Fibroblast of villous mesenchyme (primary cell): ENCODE measurements around the gene GLG1. TPM values are rescaled to one million over a fixed set of nuclear protein-coding genes. Genes with fewer than 3 reads are reported as not detected.
A peak's percentile ranks its signal among the peaks of the same experiment; 100 is the strongest.
"Not testable (repeated sequence)": the region's sequence is repeated elsewhere in the genome, so short reads cannot be mapped to it uniquely, and the experiment has no call there.

Experiments used
- DNase-seq: peaks from one replicate; pipeline ENCODE4 v3.0.0-alpha.2; 2010; ENCODE audit warnings: low read depth
- H3K4me3 ChIP-seq: 2 replicates; pipeline ENCODE4 v1.5.1; 2011; ENCODE audit warnings: low read depth, mild to moderate bottlenecking, low read length
- total RNA-seq: library from RNA; depleted of rRNA; stranded (reverse); fragments of >200 nt; gene quantifications from 2 replicates; pipeline ENCODE4 v1.2.3, GENCODE V29; 2012
- TF ChIP-seq, protein P1 (sequence below): IDR thresholded peaks from 2 replicates; pipeline ENCODE4 v1.5.1; 2012; ENCODE audit warnings: low read depth, mild to moderate bottlenecking, low read length; ENCODE audit not compliant: insufficient read depth

Gene GLG1
- total RNA-seq, 1 donor, result 158 TPM

DNA sequence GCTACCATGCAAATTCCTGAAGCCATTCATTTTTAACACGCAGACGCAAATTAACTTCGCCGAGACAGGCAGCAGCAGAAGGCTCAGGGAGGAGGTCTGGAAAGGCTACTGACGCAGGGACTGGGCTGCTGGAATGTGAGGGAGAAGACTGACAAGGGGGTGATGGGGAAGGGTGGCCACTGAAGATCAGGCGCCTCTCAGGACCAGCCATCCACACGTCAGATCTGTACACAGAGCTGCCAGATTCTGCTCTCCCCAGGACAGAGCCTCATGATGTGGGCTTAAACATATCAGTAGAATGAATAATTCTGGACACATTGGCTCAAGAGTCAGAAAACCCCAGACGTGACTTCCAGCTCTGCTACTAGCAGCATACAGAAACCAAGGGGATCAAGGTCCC lies 160.0 kb downstream of the GLG1 start:
- DNase-seq, result no peak
- TF ChIP-seq, protein P1, sequence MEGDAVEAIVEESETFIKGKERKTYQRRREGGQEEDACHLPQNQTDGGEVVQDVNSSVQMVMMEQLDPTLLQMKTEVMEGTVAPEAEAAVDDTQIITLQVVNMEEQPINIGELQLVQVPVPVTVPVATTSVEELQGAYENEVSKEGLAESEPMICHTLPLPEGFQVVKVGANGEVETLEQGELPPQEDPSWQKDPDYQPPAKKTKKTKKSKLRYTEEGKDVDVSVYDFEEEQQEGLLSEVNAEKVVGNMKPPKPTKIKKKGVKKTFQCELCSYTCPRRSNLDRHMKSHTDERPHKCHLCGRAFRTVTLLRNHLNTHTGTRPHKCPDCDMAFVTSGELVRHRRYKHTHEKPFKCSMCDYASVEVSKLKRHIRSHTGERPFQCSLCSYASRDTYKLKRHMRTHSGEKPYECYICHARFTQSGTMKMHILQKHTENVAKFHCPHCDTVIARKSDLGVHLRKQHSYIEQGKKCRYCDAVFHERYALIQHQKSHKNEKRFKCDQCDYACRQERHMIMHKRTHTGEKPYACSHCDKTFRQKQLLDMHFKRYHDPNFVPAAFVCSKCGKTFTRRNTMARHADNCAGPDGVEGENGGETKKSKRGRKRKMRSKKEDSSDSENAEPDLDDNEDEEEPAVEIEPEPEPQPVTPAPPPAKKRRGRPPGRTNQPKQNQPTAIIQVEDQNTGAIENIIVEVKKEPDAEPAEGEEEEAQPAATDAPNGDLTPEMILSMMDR, result no peak
- H3K4me3 ChIP-seq, result no peak overlapping the region

DNA sequence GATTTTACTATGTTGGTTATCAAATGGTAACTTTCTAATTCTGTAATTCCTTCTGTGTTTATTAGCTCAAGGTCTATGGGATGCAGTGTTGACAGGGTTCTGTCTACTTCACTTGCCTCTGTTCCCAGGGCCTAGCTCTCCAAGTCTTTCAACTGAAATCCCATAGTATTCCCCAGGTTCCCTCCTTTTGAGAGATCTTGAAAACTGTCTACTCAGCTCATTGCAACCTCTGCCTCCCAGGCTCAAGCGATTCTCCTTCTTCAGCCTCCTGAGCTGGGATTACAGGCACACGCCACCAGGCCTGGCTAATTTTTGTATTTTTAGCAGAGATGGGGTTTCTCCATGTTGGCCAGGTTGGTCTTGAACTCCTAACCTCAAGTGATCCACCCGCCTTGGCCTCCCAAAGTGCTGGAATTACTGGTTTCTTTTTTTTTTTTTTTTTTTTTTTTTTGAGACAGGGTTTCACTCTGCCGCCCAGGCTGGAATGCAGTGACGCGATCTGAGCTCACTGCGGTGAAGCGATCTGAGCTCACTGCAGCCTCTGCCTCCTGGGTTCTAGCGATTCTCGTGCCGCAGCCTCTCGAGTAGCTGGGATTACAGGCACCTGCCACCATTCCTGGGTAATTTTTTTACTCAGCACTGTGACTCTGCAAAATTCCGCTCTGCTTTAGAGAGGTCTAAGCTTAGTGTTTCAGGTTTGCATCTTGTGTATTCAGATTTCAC lies 163.1 kb downstream of the GLG1 start:
- H3K4me3 ChIP-seq, DNase-seq: not testable (repeated sequence)

DNA sequence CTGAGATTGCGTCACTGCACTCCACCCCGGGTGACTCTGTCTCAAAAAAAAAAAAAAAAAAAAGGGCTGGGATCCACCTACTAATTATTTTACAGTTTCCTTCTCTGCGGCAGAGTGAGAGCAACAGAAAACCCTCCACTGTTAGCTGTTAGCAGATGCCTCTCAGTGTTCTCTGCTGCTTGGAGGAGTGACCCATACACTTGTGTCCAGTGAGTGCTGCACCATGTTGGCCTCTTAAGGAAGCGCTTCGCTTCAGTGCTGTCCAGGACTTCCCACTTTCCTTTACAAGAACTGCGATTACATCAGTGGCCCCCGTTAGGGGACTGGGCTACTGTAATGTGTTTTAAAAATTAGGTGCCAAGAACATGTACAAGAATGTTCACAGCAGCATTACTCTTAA lies 167.2 kb downstream of the GLG1 start:
- no peak for DNase-seq
- TF ChIP-seq, protein P1, result no peak
- no peak overlapping the region for H3K4me3 ChIP-seq

DNA sequence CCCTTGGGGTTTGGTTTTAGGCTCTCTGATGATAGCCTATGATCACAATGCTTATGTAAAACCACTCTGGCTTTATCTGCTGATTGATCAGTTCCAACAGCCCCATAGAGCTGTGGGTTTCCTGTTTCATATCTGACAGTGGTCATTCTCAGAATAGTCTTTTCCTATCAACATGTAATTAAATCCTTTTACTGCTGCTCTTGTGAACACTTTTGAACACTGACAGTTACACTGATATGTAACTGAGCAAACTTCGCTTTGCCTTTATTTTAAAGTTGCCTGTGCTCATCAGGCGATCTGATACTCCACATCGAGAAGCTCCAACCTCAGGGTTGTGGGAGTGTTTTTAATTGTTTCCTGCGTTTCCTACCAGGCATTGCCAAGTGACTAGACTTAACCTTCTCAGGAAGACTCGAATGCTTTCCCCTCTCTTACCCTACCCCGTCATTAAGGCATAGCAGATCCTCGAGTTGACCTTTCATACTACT lies 168.4 kb downstream of the GLG1 start:
- DNase-seq, result no peak

DNA sequence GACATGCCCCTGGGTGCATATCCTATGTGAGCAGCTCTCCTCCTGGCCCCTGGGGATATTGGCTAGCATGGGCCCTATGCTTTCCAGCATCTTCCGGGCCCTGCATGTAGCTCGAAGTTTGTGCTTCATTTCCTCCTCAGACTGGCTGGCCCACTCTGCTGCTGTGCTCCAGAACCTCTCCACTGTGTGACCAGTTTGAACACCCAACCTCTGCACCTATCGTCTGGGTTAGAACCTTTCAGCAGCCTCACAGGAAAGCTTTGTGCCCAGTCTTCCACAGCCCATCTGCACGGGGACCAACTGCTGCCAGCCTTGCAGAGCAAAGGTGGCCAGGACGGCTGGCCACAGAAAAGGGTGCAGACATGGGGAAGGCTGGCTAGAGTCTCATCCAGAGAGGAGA lies 175.4 kb downstream of the GLG1 start:
- no peak for DNase-seq
- TF ChIP-seq, protein P1, result no peak
- no peak overlapping the region for H3K4me3 ChIP-seq

More for the DNA sequence above, 168.4 kb downstream of the GLG1 start:
- H3K4me3 ChIP-seq, result no peak overlapping the region
- TF ChIP-seq, protein P1, result no peak

DNA sequence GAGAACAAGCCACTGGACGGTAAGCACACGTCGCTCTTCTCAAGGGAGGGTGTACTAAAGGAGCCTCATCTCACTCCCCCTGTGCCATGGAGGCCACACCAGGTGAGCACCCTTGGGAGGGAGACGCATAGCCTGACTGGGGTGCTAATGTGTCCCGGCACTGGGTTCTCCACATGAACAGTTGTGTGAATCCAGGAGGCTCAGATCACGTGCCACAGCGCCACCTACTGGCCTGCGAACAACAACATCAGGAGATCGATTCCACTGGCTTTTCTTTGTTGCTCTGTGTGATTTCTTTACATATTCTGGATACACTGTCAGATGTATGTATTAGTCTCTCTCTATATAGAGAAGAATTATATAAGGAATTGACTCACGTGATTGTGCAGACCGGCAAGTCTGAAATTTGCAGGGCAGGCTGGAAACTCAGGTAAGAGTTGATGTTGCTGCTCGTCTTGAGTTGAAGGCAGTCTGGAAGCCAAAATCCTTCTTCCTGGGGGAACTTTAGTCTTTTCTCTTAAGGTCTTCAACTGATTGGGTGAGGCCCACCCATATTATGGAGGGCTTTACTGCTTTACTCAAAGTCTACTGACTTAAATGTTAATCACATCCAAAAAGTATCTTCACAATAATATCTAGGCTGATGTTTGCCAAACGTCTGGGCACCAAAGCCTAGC lies 176.7 kb downstream of the GLG1 start:
- peak; percentile 42 for DNase-seq
- TF ChIP-seq, protein P1, result peak; percentile 66
- not testable (repeated sequence) for H3K4me3 ChIP-seq

DNA sequence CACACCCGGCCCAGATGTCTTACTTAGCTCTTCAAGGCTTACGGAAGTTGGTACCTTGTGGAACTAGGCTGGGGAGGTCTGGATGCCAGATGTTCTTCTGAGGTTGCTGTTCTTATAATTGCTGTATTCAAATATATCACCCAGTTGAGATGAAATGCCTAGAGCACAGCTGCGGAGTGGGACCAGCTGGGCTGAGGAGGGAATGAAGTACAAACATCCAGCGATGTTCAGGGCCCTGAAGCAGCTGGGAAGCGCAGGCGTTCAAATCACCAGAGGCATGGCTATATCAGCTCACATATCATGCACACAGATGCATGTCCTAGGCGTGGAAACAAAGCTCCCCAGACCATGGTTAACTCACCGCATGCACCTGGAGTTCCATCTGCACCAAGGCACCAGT lies 178.4 kb downstream of the GLG1 start:
- not testable (repeated sequence) for DNase-seq, H3K4me3 ChIP-seq

DNA sequence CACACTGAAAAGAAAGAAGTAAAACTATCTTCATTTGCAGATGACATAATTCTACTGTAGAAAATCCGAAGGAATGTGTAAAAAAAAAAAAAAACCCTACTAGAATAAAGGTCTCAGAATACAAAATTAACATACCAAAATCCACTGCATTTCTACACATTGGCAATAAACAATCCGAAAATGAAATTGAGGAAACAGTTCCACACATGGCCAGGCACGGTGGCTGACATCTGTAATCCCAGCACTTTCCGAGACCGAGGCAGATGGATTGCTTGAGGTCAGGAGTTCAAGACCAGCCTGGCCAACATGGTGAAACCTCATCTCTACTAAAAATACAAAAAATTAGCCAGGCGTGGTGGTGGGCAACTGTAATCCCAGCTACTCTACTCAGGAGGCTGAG lies 181.2 kb downstream of the GLG1 start:
- DNase-seq, result not testable (repeated sequence)

DNA sequence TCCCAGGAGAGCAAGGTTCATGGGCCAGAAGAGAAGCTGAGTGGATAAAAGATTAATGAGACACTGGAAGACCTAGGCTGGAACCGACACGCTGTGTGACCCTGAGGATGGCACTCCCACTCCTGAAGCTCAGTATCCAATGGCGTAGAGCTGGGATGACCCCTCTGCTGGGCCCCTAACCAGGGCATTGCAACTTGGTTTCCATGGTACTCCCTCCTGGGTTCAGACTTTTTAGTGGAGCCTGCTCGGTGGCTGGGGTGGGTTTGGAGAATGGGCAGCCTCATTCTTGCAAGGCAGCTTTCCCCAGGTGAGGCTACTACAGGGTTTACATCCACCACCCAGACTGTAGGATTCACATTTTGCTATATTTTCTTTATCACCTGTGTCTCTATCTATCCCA lies 183.2 kb downstream of the GLG1 start:
- not testable (repeated sequence) for DNase-seq, H3K4me3 ChIP-seq

More for the DNA sequence above, 181.2 kb downstream of the GLG1 start:
- not testable (repeated sequence) for H3K4me3 ChIP-seq

DNA sequence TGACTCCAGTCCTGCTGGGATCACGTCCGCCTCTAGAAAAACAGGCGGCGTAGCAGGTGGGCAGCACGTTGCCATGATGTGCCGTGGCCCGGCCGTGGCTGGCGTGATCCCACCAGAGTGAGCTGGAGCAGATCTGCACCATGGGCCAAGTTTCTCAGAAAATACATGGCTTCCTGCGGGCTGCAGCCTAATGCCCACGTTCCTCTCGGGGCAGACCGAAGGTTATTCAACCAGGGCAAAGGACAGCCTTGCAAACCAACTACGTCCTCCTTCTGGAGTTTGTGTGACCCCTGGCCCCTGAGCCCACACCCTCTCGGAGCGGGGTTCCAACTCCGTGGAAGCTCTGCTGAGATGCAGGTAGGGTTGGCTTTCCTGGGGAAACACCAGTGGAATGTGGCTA lies 184.8 kb downstream of the GLG1 start:
- H3K4me3 ChIP-seq, result not testable (repeated sequence)

DNA sequence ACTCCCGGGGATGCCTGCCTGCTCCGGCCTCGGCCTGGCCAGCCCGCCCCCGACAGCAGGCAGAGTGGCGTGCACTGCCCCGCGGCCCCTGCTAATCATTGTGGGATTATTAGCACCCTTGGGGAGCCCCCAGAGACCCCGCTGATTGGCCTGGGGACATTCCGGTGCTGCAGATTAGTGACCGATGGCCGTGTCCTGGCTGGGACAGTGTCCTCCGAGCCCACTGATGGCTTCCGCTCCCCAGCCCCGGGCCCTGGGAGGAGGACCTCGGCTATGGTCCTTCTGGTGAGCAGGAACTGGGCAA lies 185.5 kb downstream of the GLG1 start:
- not testable (repeated sequence) for H3K4me3 ChIP-seq, DNase-seq

More for the DNA sequence above, 184.8 kb downstream of the GLG1 start:
- DNase-seq, result not testable (repeated sequence)

DNA sequence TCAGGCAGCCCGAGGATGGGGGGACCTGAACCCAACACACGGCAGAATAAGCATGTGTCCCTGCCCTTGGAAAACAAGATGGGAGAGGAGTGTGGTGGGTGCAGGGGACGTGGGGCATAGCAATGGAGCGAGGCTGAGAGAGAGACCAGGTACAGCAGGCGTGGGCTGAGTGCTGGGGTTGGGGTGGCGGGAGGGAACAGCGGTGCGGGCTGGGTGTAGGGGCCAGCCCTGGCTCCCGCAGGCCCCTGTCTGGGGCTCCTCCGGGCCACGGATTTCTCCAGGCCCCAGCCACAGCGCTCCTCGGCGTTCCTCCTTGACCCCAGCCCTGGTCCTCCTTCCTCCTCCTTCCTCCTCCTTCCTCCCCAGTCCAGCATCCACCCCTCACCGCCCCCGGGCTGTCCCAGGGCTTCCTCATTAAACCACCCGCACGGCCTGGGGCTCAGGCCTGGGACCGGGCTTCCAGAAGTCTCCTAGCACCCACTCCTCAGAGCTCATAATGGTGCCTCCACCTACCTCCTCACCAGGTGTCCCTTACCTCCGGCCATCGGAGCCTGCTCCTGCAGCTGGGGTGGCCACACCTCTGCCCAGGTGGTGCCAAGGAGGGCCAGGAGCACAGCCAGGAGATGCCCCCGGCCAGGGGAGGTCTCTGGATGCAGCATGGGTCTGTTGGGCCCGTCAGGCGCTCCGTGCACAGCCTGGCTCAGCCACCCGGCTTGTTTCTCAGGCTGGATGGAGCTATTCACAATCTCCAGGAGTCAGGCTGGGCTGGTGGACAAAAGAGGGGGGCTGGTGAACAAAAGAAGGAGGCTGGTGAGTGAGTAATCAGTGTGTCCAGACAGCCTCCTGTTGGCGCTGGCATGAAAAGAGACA lies 186.1 kb downstream of the GLG1 start, which contains the start of gene CLEC18B:
TSS of gene CLEC18B (minus strand) at position 867 of the 870 bp plus-strand sequence. CDS start at position 659, 208 bp downstream.
- H3K4me3 ChIP-seq, DNase-seq: not testable (repeated sequence)
